ENCODE results near the gene TXNDC5.
"Not testable (repeated sequence)": the region's sequence is repeated elsewhere in the genome, so short reads cannot be mapped to it uniquely, and the experiment has no call there.

The TXNDC5 gene

GRCh38 chr6:7912736-7913517, 2.3 kb upstream of the TXNDC5 start:
- no peak for DNase-seq

GRCh38 chr6:7912024-7912423, 1.4 kb upstream of the TXNDC5 start:
- DNase-seq: no peak

GRCh38 chr6:7911345-7911725, 747 bp upstream of the TXNDC5 start:
- no peak for DNase-seq

- DNase-seq: no peak
Observed at GRCh38 chr6:7910298-7910653, 312 bp downstream of the TXNDC5 start.

GRCh38 chr6:7909323-7910276, 988 bp downstream of the TXNDC5 start:
- peak; percentile 63 to 71 for DNase-seq

GRCh38 chr6:7907159-7907558, 3.4 kb downstream of the TXNDC5 start:
- no peak for DNase-seq

- no peak for DNase-seq
Observed at GRCh38 chr6:7906741-7907140, 3.8 kb downstream of the TXNDC5 start.

- DNase-seq: no peak
Observed at GRCh38 chr6:7905416-7905815, 5.2 kb downstream of the TXNDC5 start.

- no peak for DNase-seq
Observed at GRCh38 chr6:7904654-7905319, 5.8 kb downstream of the TXNDC5 start.

- DNase-seq: no peak
Observed at GRCh38 chr6:7903673-7904072, 6.9 kb downstream of the TXNDC5 start.

GRCh38 chr6:7902867-7903266, 7.7 kb downstream of the TXNDC5 start:
- no peak for DNase-seq

GRCh38 chr6:7902221-7902620, 8.4 kb downstream of the TXNDC5 start:
- no peak for DNase-seq

- DNase-seq: no peak
Observed at GRCh38 chr6:7901780-7902179, 8.8 kb downstream of the TXNDC5 start.

- no peak for DNase-seq
Observed at GRCh38 chr6:7901056-7901455, 9.5 kb downstream of the TXNDC5 start.

- DNase-seq: no peak
Observed at GRCh38 chr6:7900621-7901020, 10.0 kb downstream of the TXNDC5 start.

- no peak for DNase-seq
Observed at GRCh38 chr6:7899889-7900213, 10.7 kb downstream of the TXNDC5 start.

- no peak for DNase-seq
Observed at GRCh38 chr6:7899101-7899888, 11.3 kb downstream of the TXNDC5 start.

- DNase-seq: not testable (repeated sequence)
Observed at GRCh38 chr6:7898193-7898586, 12.4 kb downstream of the TXNDC5 start.

GRCh38 chr6:7897461-7898192, 13.0 kb downstream of the TXNDC5 start:
- DNase-seq: no peak

GRCh38 chr6:7896465-7896987, 14.1 kb downstream of the TXNDC5 start:
- no peak for DNase-seq

GRCh38 chr6:7895125-7895423, 15.5 kb downstream of the TXNDC5 start:
- DNase-seq: no peak

Data from activated CD4-positive, alpha-beta T cell treated with anti-CD3 and anti-CD28 coated beads, Interleukin-2, amount 50 U/mL, for 48 hours (primary cell).